WI38 (cell line): ENCODE measurements around the gene ANKRD13C.

Experiments used
- H3K4me3 ChIP-seq: 2 replicates; pipeline ENCODE4 v1.5.1; 2011; ENCODE audit warnings: low read depth, mild to moderate bottlenecking, control low read depth, low read length
- TF ChIP-seq, protein P1 (sequence below): IDR thresholded peaks from 2 replicates; pipeline ENCODE4 v1.5.1; 2012; ENCODE audit warnings: low read depth, mild to moderate bottlenecking, control low read depth, low read length

ANKRD13C gene

DNA sequence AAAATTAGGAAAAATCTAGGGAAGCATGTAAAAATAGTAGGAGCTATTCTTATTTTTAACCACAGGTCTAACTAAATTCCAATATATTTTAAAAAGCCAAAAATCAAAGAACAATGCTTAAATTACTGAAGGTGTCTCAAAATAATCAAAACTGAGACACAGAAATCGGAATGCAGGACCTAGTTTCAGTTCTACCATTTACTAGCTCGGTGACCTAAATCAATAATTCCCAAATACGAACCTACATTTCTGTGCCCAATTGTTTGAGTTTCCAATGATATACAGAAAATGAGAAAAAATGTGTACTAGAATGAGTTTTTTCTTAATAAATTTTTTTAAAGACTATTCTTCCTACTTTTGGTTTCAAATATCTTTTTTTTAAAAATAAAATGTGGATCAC is 37.4 kb downstream of the ANKRD13C start:
- no peak overlapping the region for H3K4me3 ChIP-seq
- TF ChIP-seq, protein P1, sequence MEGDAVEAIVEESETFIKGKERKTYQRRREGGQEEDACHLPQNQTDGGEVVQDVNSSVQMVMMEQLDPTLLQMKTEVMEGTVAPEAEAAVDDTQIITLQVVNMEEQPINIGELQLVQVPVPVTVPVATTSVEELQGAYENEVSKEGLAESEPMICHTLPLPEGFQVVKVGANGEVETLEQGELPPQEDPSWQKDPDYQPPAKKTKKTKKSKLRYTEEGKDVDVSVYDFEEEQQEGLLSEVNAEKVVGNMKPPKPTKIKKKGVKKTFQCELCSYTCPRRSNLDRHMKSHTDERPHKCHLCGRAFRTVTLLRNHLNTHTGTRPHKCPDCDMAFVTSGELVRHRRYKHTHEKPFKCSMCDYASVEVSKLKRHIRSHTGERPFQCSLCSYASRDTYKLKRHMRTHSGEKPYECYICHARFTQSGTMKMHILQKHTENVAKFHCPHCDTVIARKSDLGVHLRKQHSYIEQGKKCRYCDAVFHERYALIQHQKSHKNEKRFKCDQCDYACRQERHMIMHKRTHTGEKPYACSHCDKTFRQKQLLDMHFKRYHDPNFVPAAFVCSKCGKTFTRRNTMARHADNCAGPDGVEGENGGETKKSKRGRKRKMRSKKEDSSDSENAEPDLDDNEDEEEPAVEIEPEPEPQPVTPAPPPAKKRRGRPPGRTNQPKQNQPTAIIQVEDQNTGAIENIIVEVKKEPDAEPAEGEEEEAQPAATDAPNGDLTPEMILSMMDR: no peak

DNA sequence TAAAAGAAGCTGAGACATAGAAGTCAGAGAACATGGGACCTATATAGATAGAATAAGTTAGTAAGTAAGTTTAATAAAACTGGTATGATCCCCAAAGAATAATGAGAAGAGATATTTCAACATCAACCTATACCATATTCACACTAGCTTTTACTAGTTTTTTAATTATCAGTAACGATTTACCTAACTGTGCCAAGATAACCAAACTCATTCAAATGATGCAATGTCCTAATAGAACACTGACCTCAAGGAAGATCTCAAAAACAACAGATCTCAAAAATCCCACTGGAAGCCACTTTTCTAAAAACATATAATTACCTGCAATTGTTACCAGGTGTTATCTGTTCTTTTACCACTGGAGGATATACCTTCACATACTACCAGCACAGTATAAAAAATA is 38.7 kb downstream of the ANKRD13C start:
- TF ChIP-seq, protein P1: no peak

DNA sequence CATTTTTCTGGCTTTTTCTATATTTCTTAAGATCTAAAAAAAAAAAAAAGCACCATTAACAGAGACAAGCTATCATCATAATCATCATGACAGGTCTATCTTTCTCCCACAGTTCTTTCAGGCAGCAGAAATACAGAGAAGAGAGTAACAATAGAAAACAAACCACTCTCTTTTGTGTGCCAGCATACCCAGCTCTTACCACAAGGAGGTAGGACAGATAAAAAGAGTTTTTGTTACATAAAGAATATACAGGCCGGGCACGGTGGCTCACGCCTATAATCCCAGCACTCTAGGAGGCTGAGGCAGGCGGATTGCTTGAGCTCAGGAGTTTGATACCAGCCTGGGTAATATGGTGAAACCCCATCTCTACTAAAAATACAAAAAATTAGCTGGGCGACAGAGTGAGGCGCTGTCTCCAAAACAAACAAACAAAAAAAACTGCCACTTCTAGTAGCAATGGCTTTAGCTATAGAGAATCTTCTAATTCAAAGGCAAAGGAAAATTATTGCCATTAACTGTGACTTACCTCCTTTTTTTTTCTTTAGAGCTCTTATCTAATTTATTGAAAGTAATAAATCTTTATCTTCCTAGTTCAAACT is 39.7 kb downstream of the ANKRD13C start:
- TF ChIP-seq, protein P1: no peak
- no peak overlapping the region for H3K4me3 ChIP-seq

More for the DNA sequence above, 38.7 kb downstream of the ANKRD13C start:
- no peak overlapping the region for H3K4me3 ChIP-seq

DNA sequence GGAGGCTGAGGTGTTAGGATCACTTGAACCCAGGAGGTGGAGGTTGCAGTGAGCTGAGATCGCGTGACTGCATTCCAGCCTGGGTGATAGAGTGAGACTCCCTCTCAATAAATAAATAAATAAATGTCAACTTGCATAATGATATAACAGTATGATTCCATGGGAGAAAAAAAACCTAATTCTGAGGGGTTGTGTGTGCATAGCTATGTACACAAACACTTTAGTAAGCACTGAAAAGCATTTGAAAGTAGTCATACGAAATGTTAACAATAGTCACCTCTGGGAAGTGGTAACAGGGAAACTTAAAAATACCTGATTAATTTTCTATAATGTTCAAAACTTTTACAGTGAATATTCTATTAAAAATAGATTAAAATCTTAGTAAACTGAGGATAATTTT is 43.2 kb downstream of the ANKRD13C start:
- no peak overlapping the region for H3K4me3 ChIP-seq
- TF ChIP-seq, protein P1: no peak

DNA sequence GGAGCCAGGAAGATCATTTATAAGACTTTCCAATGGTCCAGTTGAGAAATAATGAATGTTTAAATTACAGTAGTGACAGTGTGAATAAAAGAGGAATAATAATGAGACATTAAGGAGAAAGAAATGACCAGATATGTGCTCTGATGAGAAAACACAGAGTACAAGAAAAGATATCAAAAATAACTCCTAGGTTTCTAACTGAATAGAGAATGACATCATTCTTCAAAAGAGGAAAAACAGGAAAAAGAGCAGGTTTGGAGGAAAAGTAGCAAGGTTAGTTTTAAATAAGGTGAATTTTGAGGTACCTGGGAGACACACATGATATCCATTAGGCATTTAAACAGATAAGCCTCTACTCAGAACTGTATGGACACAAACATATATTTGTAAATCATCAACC is 55.0 kb downstream of the ANKRD13C start:
- H3K4me3 ChIP-seq: no peak overlapping the region
- TF ChIP-seq, protein P1: no peak

DNA sequence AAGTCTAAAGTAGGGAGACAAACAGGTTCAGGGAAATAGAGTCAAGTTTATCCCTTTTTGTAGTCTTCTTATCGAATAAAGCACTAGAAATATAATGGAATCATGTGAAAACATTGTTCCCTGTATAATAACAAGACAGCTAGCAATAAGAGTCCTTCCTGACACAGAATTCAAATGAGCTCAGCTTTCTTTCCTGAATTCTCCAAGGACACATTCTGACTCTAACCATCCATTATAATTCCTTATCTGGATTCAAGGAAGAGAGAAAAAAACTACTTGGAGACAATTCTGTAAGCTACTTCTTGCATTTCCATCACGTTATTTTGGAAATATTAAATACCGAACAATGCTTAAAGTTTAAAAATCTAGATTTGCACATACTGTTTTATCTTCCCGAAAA is 58.8 kb downstream of the ANKRD13C start:
- TF ChIP-seq, protein P1: no peak
- H3K4me3 ChIP-seq: no peak overlapping the region

DNA sequence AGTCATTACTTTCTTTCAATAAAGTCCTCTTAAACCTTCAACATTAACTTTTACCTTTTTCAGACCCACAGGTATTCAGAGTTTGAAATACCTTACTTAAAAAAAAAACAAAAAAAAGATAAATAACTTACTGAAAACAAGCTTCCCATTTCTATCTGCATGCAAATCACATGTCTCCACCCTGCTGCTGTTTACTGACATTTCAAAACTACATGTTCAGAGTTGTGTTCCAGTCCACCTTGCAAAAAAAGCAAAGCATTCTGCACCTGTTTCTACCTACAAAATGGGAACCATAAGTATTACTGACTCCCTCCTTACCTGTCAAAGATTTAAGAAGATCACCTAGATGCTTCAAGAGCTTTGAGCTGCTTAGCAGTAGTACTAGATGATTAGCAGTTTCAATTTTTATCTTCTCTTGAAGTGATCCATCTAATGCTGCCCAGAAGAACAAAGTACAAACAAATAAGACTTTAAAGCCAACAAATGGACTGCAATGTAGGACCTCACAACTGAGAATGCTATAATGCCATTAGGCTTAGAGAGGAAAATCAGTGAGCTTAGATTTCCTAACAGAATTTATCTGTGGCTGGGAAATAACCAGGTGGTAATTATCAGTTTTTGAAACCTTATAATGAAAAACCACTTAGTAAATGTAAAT is 61.2 kb downstream of the ANKRD13C start:
- no peak overlapping the region for H3K4me3 ChIP-seq
- TF ChIP-seq, protein P1: no peak
